K562 (cell line): ENCODE data around the gene MCCC2. TPM values are rescaled to one million over a fixed set of nuclear protein-coding genes. Genes with fewer than 3 reads are reported as not detected.

Source experiments
- ATAC-seq: fragments of 200-7000 bp; cut with Tn5 transposase; 3 replicates; pipeline ENCODE4 v1.9.1; 2020; ENCODE audit warnings: moderate library complexity
- BruUV-seq: library from RNA; stranded (reverse); fragments of 400-500 nt; replicated peaks from 2 replicates; lab custom pipeline; 2021; lab: Mats Ljungman, UMichigan
- CTCF ChIA-PET: fragments of 300-600 bp; formaldehyde crosslinking; extraction: SDS; loops from one replicate; lab custom pipeline; 2021; ENCODE audit warnings: low intra/inter-chr PET ratio; lab: Yijun Ruan, JAX
- POLR2A ChIA-PET: fragments of 300-600, 350-650 bp; sonication (Branson Sonifier 250); formaldehyde crosslinking; extraction: SDS; loops from one replicate; lab custom pipeline; 2021; ENCODE audit warnings: antibody characterized with exemption, inconsistent platforms; lab: Yijun Ruan, JAX
- DNase-seq, 4 experiments: peaks; one replicate each; pipeline versions ENCODE4 v3.0.0 to v3.0.0-alpha.2; 2011 to 2018; ENCODE audit warnings: low spot score in 3 of 4, mixed read lengths in 3 of 4; ENCODE audit errors: extremely low read depth in 1 of 4
- FAIRE-seq: peaks from 2 replicates; lab custom pipeline; 2011; peaks lifted over from hg19 to GRCh38; lab: Jason Lieb, UNC
- H2AFZ ChIP-seq: 2 replicates; pipeline ENCODE4 v1.6.0; 2011; ENCODE audit warnings: low read depth, low read length, control low read depth, inconsistent platforms
- H3K27ac ChIP-seq: fragments of 200-600 bp; 3 replicates; pipeline ENCODE4 v1.8.0; 2011; ENCODE audit warnings: low read depth, mild to moderate bottlenecking, control low read depth, inconsistent platforms, low read length, moderate library complexity, mixed read lengths; ENCODE audit errors: extremely low read depth
- H3K27me3 ChIP-seq, 2 experiments: fragments of 300-600 bp in 1 of 2; 2 replicates in 1 of 2; 3 replicates in 1 of 2; pipeline versions ENCODE4 v1.6.0 to v1.8.0; 2011; ENCODE audit warnings: inconsistent platforms in 2 of 2, low read length in 2 of 2, mild to moderate bottlenecking in 1 of 2, mixed read lengths in 1 of 2, moderate library complexity in 1 of 2; ENCODE audit not compliant: control insufficient read depth in 2 of 2, insufficient read depth in 2 of 2
- H3K36me3 ChIP-seq: fragments of 300-600 bp; 3 replicates; pipeline ENCODE4 v1.8.0; 2011; ENCODE audit warnings: mild to moderate bottlenecking, low read length, inconsistent platforms; ENCODE audit not compliant: control insufficient read depth, insufficient read depth
- H3K4me1 ChIP-seq, 2 experiments: fragments of 200-600 bp in 1 of 2; replicated peaks in 1 of 2; 2 replicates in 1 of 2; 3 replicates in 1 of 2; pipeline versions ENCODE4 v1.5.1 to v1.8.0; 2011; ENCODE audit warnings: inconsistent platforms in 2 of 2, low read length in 2 of 2, mild to moderate bottlenecking in 1 of 2, mixed read lengths in 1 of 2, moderate library complexity in 1 of 2; ENCODE audit not compliant: control insufficient read depth in 2 of 2, insufficient read depth in 2 of 2
- H3K4me2 ChIP-seq: 2 replicates; pipeline ENCODE4 v1.6.1; 2011; ENCODE audit warnings: low read length, control low read depth, inconsistent platforms, mixed read lengths; ENCODE audit not compliant: insufficient read depth
- H3K4me3 ChIP-seq: fragments of 200-600 bp; sonication (generic), shearing (Covaris generic); 2 replicates; pipeline ENCODE4 v1.5.1; 2016; ENCODE audit warnings: control low read depth, inconsistent platforms
- H3K79me2 ChIP-seq: fragments of 200-600 bp; 3 replicates; pipeline ENCODE4 v1.8.0; 2011; ENCODE audit warnings: low read length, inconsistent platforms; ENCODE audit not compliant: control insufficient read depth, insufficient read depth
- H3K9ac ChIP-seq, 2 experiments: 2 replicates each; pipeline versions ENCODE4 v1.6.0 to v1.6.1; 2011; ENCODE audit warnings: low read depth in 2 of 2, low read length in 2 of 2, control low read depth in 1 of 2, inconsistent platforms in 1 of 2, mild to moderate bottlenecking in 1 of 2, mixed read lengths in 1 of 2; ENCODE audit not compliant: insufficient read depth in 1 of 2
- H3K9me1 ChIP-seq: one replicate; pipeline ENCODE4 v1.6.0; 2011; ENCODE audit warnings: inconsistent platforms, mild to moderate bottlenecking, low read length, moderate library complexity; ENCODE audit not compliant: control insufficient read depth, insufficient read depth
- H3K9me3 ChIP-seq: replicated peaks from 2 replicates; pipeline ENCODE4 v1.5.1; 2011; ENCODE audit warnings: low read depth, low read length, inconsistent platforms; ENCODE audit not compliant: control insufficient read depth, insufficient read depth
- H4K20me1 ChIP-seq: replicated peaks from 2 replicates; pipeline ENCODE4 v1.6.1; 2011; ENCODE audit warnings: low read length, inconsistent platforms, mixed read lengths; ENCODE audit not compliant: control insufficient read depth, insufficient read depth
- ARID2 ChIP-seq: fragments of 450-650 bp; IDR thresholded peaks from 2 replicates; pipeline ENCODE4 v1.6.1; 2017; ENCODE audit warnings: antibody characterized with exemption, mild to moderate bottlenecking
- ETS2 ChIP-seq: IDR thresholded peaks from 2 replicates; pipeline ENCODE4 v1.6.1; 2016; ENCODE audit warnings: borderline replicate concordance, missing genetic modification characterization, mild to moderate bottlenecking, moderate library complexity, missing compliant biosample characterization; ENCODE audit not compliant: poor library complexity, severe bottlenecking
- FIP1L1 ChIP-seq: fragments of 200-400 bp; formaldehyde crosslinking; IDR thresholded peaks from 2 replicates; pipeline ENCODE4 v1.6.1; 2018; ENCODE audit warnings: mild to moderate bottlenecking, low read depth, low read length; ENCODE audit not compliant: poor library complexity, severe bottlenecking
- HMBOX1 ChIP-seq: sonication (generic); IDR thresholded peaks from 2 replicates; pipeline ENCODE4 v1.6.1; 2016
- MCM7 ChIP-seq, 2 experiments: fragments of 450-650 bp; IDR thresholded peaks; 2 replicates each; pipeline ENCODE4 v1.6.1; 2016 to 2018
- RBM15 ChIP-seq: fragments of 200-400 bp; formaldehyde crosslinking; IDR thresholded peaks from 2 replicates; pipeline ENCODE4 v1.6.1; 2018; ENCODE audit warnings: mild to moderate bottlenecking, low read length, moderate library complexity; ENCODE audit not compliant: insufficient read depth
- TFAP4 ChIP-seq: sonication (generic); formaldehyde crosslinking; IDR thresholded peaks from 2 replicates; pipeline ENCODE4 v1.8.0; 2022; ENCODE audit warnings: missing genetic modification reagents, mild to moderate bottlenecking, moderate library complexity, borderline replicate concordance
- ZBED1 ChIP-seq: IDR thresholded peaks from 2 replicates; pipeline ENCODE4 v1.6.1; 2014
- ZC3H4 ChIP-seq: sonication (generic); formaldehyde crosslinking; IDR thresholded peaks from 2 replicates; pipeline ENCODE4 v1.9.0; 2021; ENCODE audit warnings: missing genetic modification reagents, borderline replicate concordance
- ZNF134 ChIP-seq: fragments of 250-450 bp; sonication (Bioruptor Pico); conservative IDR thresholded peaks from 2 replicates; pipeline ENCODE4 v1.4.0; 2020
- ZNF175 ChIP-seq: fragments of 200-800 bp; sonication (Bioruptor generic); IDR thresholded peaks from 2 replicates; pipeline ENCODE4 v1.6.1; 2016; ENCODE audit warnings: low read depth, mild to moderate bottlenecking, missing genetic modification characterization, missing compliant biosample characterization
- ZNF217 ChIP-seq: sonication (generic); formaldehyde crosslinking; IDR thresholded peaks from 2 replicates; pipeline ENCODE4 v1.8.0; 2022; ENCODE audit warnings: mild to moderate bottlenecking, missing genetic modification reagents
- ZNF232 ChIP-seq: sonication (generic); formaldehyde crosslinking; IDR thresholded peaks from 2 replicates; pipeline ENCODE4 v1.8.0; 2022; ENCODE audit warnings: mild to moderate bottlenecking, missing genetic modification reagents
- ZNF277 ChIP-seq: fragments of 250-450 bp; sonication (Bioruptor Pico); IDR thresholded peaks from 2 replicates; pipeline ENCODE4 v1.8.0; 2022; ENCODE audit warnings: inconsistent platforms, mild to moderate bottlenecking, moderate library complexity, borderline replicate concordance
- ZNF3 ChIP-seq: fragments of 250-450 bp; sonication (Bioruptor Pico); IDR thresholded peaks from 2 replicates; pipeline ENCODE4 v1.5.0; 2021; ENCODE audit warnings: mild to moderate bottlenecking, moderate library complexity
- WGBS: fragments of 100-300 bp; shearing (Covaris generic); methylation state at CpG from one replicate; pipeline ENCODE4 v1.1.6; 2016; ENCODE audit warnings: low coverage, mixed read lengths; ENCODE audit not compliant: insufficient coverage; ENCODE audit errors: missing lambda C conversion rate; 5-methylcytosine and 5-hydroxymethylcytosine counted together
- in situ Hi-C: fragments of 300-500 bp; cut with MboI; formaldehyde crosslinking; loops from 4 replicates; pipeline ENCODE4 v1.15.0; 2018; ENCODE audit warnings: inconsistent platforms, mixed read lengths
- intact Hi-C: fragments of 100-400 bp; cut with micrococcal nuclease; formaldehyde crosslinking; loops from 2 replicates; pipeline ENCODE4 v1.14.2; 2022
- polyA plus RNA-seq, 8 experiments: library from polyadenylated mRNA; depleted of rRNA in 4 of 8; stranded (reverse) in 5 of 8; unstranded in 3 of 8; fragments of >200 nt; fragmentation: Nextera tagmentation in 2 of 8; fragmentation: Illumina TruSeq in 1 of 8; extraction: Ambion mirVana in 2 of 8; extraction: Trizol in 1 of 8; gene quantifications; 2 replicates each; pipeline versions ENCODE4 v1.2.1 to v1.2.3, GENCODE V29; 2011 to 2014; ENCODE audit warnings: inconsistent platforms in 1 of 8, missing spikeins in 1 of 8
- total RNA-seq, 7 experiments: library from RNA; depleted of rRNA in 6 of 7; stranded (reverse); fragments of >200 nt in 6 of 7; fragmentation: Illumina TruSeq in 2 of 7; extraction: Trizol in 2 of 7; gene quantifications; 2 replicates each; pipeline versions ENCODE4 v1.2.1 to v1.2.3, GENCODE V29; 2011 to 2021; ENCODE audit warnings: low replicate concordance in 1 of 7

Gene MCCC2
- total and polyA plus RNA-seq, 9 of the 15 experiments (the other 6 are each of a cell fraction or from before 2014, with no cell fraction given), result 17.1 to 77.9 (median 52.5) TPM

GRCh38 chr5:71701407-71701806 lies 114.3 kb downstream of the MCCC2 start (continued):
- TF ChIP-seq HMBOX1 (no peak), ZNF134 (CRISPR knock-in tag) (no peak), ZNF217 (CRISPR knock-in tag) (no peak), FIP1L1 (no peak), ARID2 (no peak), ZNF277 (CRISPR knock-in tag) (no peak), RBM15 (no peak)
- TF ChIP-seq, all 486 proteins: peak for 0

- no TSS peak for BruUV-seq
- H3K9ac ChIP-seq, result no peak overlapping the region
- POLR2A ChIA-PET, result interaction anchor here (0.9 kb wide), 1 partner anchor 29 kb away, joined by 3 read pairs; no protein-coding TSS in a partner anchor
- 0% methylated on average over 4 of the region's 4 CpGs for WGBS
- DNase-seq, result no peak
- CTCF ChIA-PET, result no interaction called here
- H3K9me3 ChIP-seq, result no peaks in the 10 kb centered on the region
- peaks cover 25 to 37% of the 10 kb centered on the region in 2 experiments for H3K27me3 ChIP-seq
- no peak overlapping the region for H3K4me2 ChIP-seq
- FAIRE-seq, result no peak
- no peak overlapping the region for H3K27ac ChIP-seq
- H4K20me1 ChIP-seq, result no peaks in the 10 kb centered on the region
- intact Hi-C loops, result no loop called here
- ATAC-seq, result no peak
- H2AFZ ChIP-seq, result no peak overlapping the region
- H3K9me1 ChIP-seq, result peaks cover 2% of the 10 kb centered on the region
- no peaks in the 10 kb centered on the region for H3K79me2 ChIP-seq
- no peaks in the 10 kb centered on the region for H3K36me3 ChIP-seq
- no peak overlapping the region for H3K4me3 ChIP-seq
- in situ Hi-C loops, result no loop called here
- no peaks in the 10 kb centered on the region for H3K4me1 ChIP-seq
- TF ChIP-seq ZNF3, result no peak
- no peak for TF ChIP-seq ZNF175 (CRISPR knock-in tag)
- no peak for TF ChIP-seq ZNF232 (CRISPR knock-in tag)
- TF ChIP-seq ZC3H4, result no peak
- no peak for TF ChIP-seq ZBED1
- TF ChIP-seq MCM7 (IDR thresholded peaks at IDR 0.05), result no peak
- no peak for TF ChIP-seq TFAP4 (CRISPR knock-in tag)
- TF ChIP-seq ETS2 (tag), result no peak
Measured at GRCh38 chr5:71703941-71704340, 116.8 kb downstream of the MCCC2 start.
